OCI-LY3 (cell line): Measurements from ENCODE around the gene PSMC2.

Experiments used
- H2AFZ ChIP-seq: fragments of 200-600, 300-600 bp; shearing (Covaris generic); 2 replicates; pipeline ENCODE4 v1.6.0; 2014; ENCODE audit warnings: antibody characterized with exemption, low read depth, low read length
- H3K27ac ChIP-seq: fragments of 200-600, 300-600 bp; sonication (generic); 2 replicates; pipeline ENCODE4 v1.5.1; 2014; ENCODE audit warnings: mild to moderate bottlenecking, low read length, moderate library complexity, mixed read lengths
- H3K27me3 ChIP-seq: fragments of 200-600, 300-600 bp; sonication (generic); 2 replicates; pipeline ENCODE4 v1.6.1; 2014; ENCODE audit warnings: low read depth, low read length, mixed read lengths
- H3K36me3 ChIP-seq: fragments of 200-600, 300-600 bp; sonication (generic); replicated peaks from 2 replicates; pipeline ENCODE3; 2014; ENCODE audit warnings: low read depth, low read length, mixed read lengths
- H3K4me1 ChIP-seq: fragments of 300-600, 200-600 bp; sonication (generic); 2 replicates; pipeline ENCODE4 v1.6.1; 2014; ENCODE audit warnings: low read length, mixed read lengths
- H3K4me2 ChIP-seq: fragments of 200-600, 300-600 bp; sonication (generic); 2 replicates; pipeline ENCODE4 v1.6.1; 2014; ENCODE audit warnings: low read length, mixed read lengths
- H3K4me3 ChIP-seq: fragments of 300-600, 200-600 bp; sonication (generic); 2 replicates; pipeline ENCODE4 v1.5.1; 2014; ENCODE audit warnings: antibody characterized with exemption, mild to moderate bottlenecking, low read length, moderate library complexity
- H3K79me2 ChIP-seq: fragments of 300-600, 200-600 bp; shearing (Covaris generic); 2 replicates; pipeline ENCODE4 v1.6.1; 2014; ENCODE audit warnings: mild to moderate bottlenecking, low read length, mixed read lengths
- H3K9ac ChIP-seq: fragments of 300-600, 200-600 bp; shearing (Covaris generic); 2 replicates; pipeline ENCODE4 v1.6.0; 2014; ENCODE audit warnings: mild to moderate bottlenecking, low read length, moderate library complexity
- H3K9me3 ChIP-seq: fragments of 200-600, 300-600 bp; shearing (Covaris generic); 2 replicates; pipeline ENCODE4 v1.6.1; 2014; ENCODE audit warnings: low read length, mixed read lengths; ENCODE audit not compliant: insufficient read depth
- H4K20me1 ChIP-seq: fragments of 200-600, 300-600 bp; sonication (generic); 2 replicates; pipeline ENCODE4 v1.6.1; 2016; ENCODE audit warnings: low read length, mixed read lengths; ENCODE audit not compliant: insufficient read depth
- EZH2phosphoT487 ChIP-seq: fragments of 200-600 bp; shearing (Covaris generic); IDR thresholded peaks from 2 replicates; pipeline ENCODE4 v1.6.1; 2018; ENCODE audit warnings: antibody characterized with exemption, mixed run types, low read depth
- TF ChIP-seq, protein P1 (sequence below): fragments of 200-600, 300-600 bp; sonication (generic); IDR thresholded peaks from 2 replicates; pipeline ENCODE4 v1.5.1; 2014; ENCODE audit warnings: antibody characterized with exemption, low read length, low read depth

The PSMC2 gene

GRCh38 chr7:103381280-103382031 lies 34.0 kb downstream of the PSMC2 start:
- Histone ChIP-seq H4K20me1 (no peaks in the 10 kb centered on the region), H3K27ac (no peak overlapping the region), H3K9ac (no peak overlapping the region), H3K4me2 (no peak overlapping the region), H3K9me3 (no peaks in the 10 kb centered on the region), H3K27me3 (no peaks in the 10 kb centered on the region), H3K4me3 (no peak overlapping the region), H3K4me1 (peaks cover 5% of the 10 kb centered on the region; the same call in 1 of the 2 replicates), H3K36me3 (no peaks in the 10 kb centered on the region), H2AFZ (no peak overlapping the region), H3K79me2 (no peaks in the 10 kb centered on the region)
- TF ChIP-seq, protein P1, sequence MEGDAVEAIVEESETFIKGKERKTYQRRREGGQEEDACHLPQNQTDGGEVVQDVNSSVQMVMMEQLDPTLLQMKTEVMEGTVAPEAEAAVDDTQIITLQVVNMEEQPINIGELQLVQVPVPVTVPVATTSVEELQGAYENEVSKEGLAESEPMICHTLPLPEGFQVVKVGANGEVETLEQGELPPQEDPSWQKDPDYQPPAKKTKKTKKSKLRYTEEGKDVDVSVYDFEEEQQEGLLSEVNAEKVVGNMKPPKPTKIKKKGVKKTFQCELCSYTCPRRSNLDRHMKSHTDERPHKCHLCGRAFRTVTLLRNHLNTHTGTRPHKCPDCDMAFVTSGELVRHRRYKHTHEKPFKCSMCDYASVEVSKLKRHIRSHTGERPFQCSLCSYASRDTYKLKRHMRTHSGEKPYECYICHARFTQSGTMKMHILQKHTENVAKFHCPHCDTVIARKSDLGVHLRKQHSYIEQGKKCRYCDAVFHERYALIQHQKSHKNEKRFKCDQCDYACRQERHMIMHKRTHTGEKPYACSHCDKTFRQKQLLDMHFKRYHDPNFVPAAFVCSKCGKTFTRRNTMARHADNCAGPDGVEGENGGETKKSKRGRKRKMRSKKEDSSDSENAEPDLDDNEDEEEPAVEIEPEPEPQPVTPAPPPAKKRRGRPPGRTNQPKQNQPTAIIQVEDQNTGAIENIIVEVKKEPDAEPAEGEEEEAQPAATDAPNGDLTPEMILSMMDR = no peak
- no peak for TF ChIP-seq EZH2phosphoT487

DNA sequence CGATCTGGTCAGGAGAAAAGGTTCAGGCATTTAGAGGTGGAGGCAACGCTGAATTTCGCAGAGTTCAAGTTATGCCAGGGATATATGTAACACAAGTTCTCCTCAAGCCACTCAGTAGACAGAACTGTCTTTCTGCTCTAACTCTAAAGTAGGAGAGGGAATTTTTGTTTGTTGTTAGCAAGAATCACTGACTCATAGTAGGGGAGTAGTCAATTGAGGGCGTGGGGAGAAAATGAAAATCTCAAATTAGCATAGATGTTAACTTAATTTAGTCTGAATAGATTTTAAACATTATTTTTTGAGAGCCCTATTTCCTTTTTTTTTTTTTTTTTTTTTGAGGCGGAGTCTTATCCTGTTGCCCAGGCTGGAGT lies 34.6 kb downstream of the PSMC2 start:
- H3K79me2 ChIP-seq = no peaks in the 10 kb centered on the region
- no peaks in the 10 kb centered on the region for H3K27me3 ChIP-seq
- no peak overlapping the region for H3K9ac ChIP-seq
- no peak overlapping the region for H3K27ac ChIP-seq
- H4K20me1 ChIP-seq = no peaks in the 10 kb centered on the region
- peaks cover 6% of the 10 kb centered on the region for H3K4me1 ChIP-seq
- H3K9me3 ChIP-seq = no peaks in the 10 kb centered on the region
- H3K36me3 ChIP-seq = no peaks in the 10 kb centered on the region
- no peak overlapping the region for H3K4me2 ChIP-seq
- no peak overlapping the region for H3K4me3 ChIP-seq
- H2AFZ ChIP-seq = no peak overlapping the region
- TF ChIP-seq EZH2phosphoT487 = no peak
- TF ChIP-seq, protein P1 = no peak

DNA sequence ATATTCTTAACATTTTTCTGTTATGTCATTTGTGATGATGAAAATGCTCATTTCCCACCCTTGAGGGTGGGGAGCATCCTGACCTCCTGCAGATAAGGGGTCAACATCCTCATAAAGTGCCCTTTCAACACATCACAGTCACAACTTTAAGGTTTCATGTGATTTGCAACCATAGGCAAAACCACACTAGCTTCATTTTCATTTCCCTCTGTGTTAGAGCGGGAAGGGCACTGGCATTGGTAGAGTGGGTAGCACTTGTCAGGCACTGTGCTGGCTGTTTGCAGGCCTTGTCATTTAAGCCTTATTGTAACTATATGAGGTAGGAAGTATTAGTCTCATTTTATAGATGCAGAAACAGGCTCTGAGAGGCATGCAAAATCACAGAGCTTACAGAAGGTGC lies 39.8 kb downstream of the PSMC2 start:
- Histone ChIP-seq H3K9ac (no peak overlapping the region), H4K20me1 (no peaks in the 10 kb centered on the region), H3K9me3 (no peaks in the 10 kb centered on the region), H2AFZ (no peak overlapping the region), H3K79me2 (no peaks in the 10 kb centered on the region), H3K4me3 (no peak overlapping the region), H3K4me1 (peaks cover 5% of the 10 kb centered on the region), H3K27ac (no peak overlapping the region), H3K36me3 (no peaks in the 10 kb centered on the region), H3K27me3 (0 out of 2 replicates have a peak, but pooled peaks cover 2% of the 10 kb centered on the region), H3K4me2 (no peak overlapping the region)
- TF ChIP-seq, protein P1 = no peak
- TF ChIP-seq EZH2phosphoT487 = no peak

DNA sequence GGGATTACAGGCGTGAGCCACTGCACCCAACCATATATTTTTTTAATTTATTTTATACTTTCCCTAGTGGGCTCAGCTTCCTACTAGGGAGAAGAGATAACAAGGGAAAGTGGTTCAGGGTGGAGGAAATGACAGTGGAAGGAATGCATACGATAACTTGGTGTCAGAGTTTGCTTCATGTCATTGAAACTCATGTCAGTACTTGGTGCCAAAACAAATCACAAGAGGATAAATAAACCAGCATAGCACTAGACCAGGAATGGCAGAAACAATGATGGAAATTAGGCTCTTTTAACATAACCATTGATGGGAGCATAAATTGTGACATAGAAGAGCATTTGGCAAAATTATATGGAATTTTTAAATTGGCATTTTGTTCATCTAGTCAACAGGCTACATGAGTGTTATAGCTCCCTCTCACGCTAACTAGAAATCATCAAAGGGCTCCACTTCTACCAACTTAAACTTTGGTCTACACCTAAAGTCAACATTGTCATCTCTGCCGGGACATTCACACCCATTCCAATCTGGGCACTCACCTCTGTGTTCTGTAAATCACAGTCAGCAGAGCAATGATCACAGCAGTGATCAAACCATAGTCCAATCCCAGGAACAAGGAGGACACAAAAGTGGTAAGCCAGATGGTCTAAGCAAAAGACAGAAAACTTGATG lies 41.2 kb downstream of the PSMC2 start:
- no peak for TF ChIP-seq EZH2phosphoT487
- TF ChIP-seq, protein P1 = no peak
- Histone ChIP-seq H3K4me1 (peaks cover 5% of the 10 kb centered on the region), H3K4me2 (no peak overlapping the region), H3K9ac (no peak overlapping the region), H3K27ac (no peak overlapping the region), H3K36me3 (no peaks in the 10 kb centered on the region), H3K79me2 (no peaks in the 10 kb centered on the region), H2AFZ (no peak overlapping the region), H3K27me3 (0 out of 2 replicates have a peak, but pooled peaks cover 2% of the 10 kb centered on the region), H3K4me3 (no peak overlapping the region), H4K20me1 (no peaks in the 10 kb centered on the region), H3K9me3 (no peaks in the 10 kb centered on the region)
